Skeletal muscle cell (primary cell): Measurements from ENCODE around the gene RSPRY1.
A peak's percentile ranks its signal among the peaks of the same experiment; 100 is the strongest.
"Not testable (repeated sequence)": the region's sequence is repeated elsewhere in the genome, so short reads cannot be mapped to it uniquely, and the experiment has no call there.

ENCODE experiments used
- DNase-seq: peaks from one replicate; pipeline ENCODE4 v3.0.0-alpha.2; 2010; ENCODE audit warnings: low read depth
- H3K4me3 ChIP-seq: 2 replicates; pipeline ENCODE4 v1.5.1; 2011; ENCODE audit warnings: low read depth, mild to moderate bottlenecking, control low read depth, low read length, moderate library complexity

Gene RSPRY1

GRCh38 chr16:57265850-57266530 lies 79.9 kb downstream of the RSPRY1 start:
- DNase-seq: no peak
- no peak overlapping the region for H3K4me3 ChIP-seq

DNA sequence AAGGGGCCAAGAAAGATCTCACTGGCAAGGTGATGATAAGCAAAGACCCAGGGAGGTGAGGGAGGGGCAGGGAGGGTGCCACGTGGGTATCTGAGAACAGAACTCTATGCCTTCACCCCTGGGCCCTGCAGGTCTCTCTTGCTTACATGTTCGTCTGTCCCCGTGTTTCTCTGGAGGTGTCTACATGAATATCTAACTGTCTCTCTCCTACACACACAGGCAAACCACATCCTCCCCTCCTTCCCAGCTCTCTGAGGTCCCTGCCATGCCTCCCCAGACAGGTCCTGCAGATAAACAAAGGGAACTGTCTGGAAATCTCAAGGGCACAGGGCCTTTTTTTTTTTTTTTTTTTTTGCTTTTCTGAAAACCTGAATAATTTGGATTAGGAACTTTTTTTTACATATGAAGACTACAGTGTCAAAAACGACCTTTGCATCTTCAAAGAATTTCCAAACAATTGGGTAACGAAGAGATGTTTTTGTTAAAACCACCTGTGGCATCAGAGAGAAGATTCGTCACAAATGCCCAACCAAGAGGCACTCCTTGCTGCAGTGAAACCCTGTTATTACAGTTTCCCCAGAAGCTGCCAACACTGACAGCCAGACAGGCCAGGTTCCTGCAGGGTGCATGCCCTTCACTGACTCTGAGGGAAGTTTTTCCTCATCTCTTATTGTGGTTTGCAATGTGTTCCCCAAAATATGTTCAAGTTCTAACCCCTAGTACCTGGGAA lies 80.6 kb downstream of the RSPRY1 start:
- no peak overlapping the region for H3K4me3 ChIP-seq
- no peak for DNase-seq

GRCh38 chr16:57267343-57267742 lies 81.2 kb downstream of the RSPRY1 start:
- not testable (repeated sequence) for H3K4me3 ChIP-seq, DNase-seq

DNA sequence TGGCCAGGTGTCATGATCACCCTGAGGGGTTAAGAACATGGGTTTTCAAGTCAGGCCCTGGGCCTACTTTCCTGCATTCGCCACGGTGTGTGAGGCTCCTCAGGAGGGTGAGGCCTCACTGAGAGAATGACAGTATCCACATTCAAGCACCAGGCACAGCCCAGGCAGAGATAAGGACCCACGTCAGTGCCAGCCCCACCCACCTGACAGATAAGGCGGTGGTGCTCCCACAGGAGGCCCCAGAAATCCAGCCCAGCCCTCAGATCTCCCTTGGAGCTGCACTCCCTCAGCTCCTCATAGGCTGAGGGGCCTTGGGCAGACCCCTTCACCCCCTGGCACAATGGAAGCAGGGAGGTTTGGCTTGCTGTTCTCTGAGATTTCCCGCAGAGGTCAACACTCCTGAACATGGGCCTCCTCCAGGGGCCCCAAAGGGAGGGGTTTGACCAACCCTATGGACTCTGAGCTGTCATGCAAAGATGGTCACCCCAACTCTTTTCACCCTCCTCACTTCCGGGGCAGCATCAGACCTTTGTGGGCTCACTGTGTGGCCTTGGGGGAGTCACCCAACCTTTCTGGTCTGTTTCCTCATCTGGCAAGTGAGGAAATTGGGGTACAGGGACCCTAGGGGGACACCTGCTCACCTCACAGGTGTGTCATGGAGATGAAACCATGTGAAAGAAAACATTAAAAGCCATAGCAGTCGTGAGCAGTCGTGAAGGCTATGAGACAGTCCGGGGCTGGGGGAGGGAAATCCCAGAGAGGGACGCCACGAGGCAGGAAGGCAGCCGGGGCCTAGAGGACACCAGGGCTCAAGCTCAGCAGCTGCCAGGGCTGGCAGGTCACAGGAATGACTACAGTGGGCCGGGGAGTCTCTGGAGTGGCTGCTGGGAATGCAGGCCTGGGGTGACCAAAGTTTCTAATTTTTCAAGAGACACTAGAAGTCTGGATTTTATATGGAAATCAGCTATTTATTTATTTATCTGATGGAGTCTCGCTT lies 83.0 kb downstream of the RSPRY1 start:
- no peak for DNase-seq

GRCh38 chr16:57270221-57271062 lies 84.3 kb downstream of the RSPRY1 start:
- no peak for DNase-seq
- H3K4me3 ChIP-seq: no peak overlapping the region

More for the DNA sequence above, 83.0 kb downstream of the RSPRY1 start:
- H3K4me3 ChIP-seq: no peak overlapping the region

GRCh38 chr16:57271063-57271345 lies 84.9 kb downstream of the RSPRY1 start:
- no peak overlapping the region for H3K4me3 ChIP-seq
- no peak for DNase-seq

DNA sequence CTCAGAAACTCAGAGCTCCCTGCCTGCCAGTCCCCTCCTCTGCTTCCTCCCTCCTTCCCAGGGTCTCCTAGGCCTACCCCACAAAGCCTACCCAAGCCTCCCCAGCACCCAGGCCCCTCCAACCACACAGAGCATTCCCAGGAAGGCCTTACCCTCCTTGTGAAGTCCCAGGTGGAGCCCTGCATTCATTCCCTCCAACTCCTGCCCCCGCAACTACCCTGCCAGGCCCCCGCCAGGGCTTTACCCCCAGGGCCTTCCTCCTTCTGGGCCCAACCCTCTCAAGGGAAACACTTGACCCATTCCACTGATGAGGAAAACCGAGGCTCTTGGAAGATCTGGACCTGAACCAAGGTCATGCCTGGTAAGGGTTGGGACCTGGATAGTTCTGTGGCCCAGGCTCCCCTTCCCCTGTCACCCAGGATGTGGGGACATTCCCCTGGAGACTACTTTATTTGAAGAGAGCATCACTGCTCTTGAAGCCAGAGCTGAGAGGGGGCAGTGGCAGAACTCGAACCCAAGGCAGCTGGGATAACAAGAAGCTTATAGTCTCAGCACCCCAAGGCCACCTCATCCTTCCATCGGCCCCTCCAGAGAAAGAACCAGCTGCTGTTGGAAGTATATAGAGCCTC lies 85.9 kb downstream of the RSPRY1 start:
- no peak overlapping the region for H3K4me3 ChIP-seq
- no peak for DNase-seq

DNA sequence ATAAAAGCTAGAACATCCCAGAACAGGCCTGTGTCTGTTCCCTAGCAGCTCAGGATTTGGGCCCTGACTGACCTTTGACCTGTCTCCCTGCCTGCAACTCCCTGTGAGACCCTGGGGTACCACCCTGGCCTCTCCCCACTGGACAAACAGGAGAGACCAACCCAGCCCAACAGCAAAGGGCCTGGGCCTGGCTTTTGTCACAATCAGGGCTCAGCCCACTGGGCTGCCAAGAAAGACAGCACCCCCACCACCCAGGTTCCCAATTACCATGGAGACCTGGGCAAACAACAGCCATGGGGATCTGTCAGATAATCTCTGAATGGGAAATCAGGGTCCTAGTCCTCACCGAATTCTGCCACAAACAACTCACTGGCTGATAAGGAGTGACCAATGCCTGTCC lies 87.2 kb downstream of the RSPRY1 start:
- no peak for DNase-seq
- H3K4me3 ChIP-seq: no peak overlapping the region

- DNase-seq: no peak
- no peak overlapping the region for H3K4me3 ChIP-seq
Observed at GRCh38 chr16:57273826-57274225, 87.7 kb downstream of the RSPRY1 start.

GRCh38 chr16:57275946-57276345 lies 89.8 kb downstream of the RSPRY1 start:
- not testable (repeated sequence) for H3K4me3 ChIP-seq, DNase-seq

GRCh38 chr16:57276596-57276995 lies 90.5 kb downstream of the RSPRY1 start:
- H3K4me3 ChIP-seq: no peak overlapping the region
- DNase-seq: no peak

- DNase-seq: peak; percentile 9
Observed at GRCh38 chr16:57277586-57277985, 91.5 kb downstream of the RSPRY1 start.

DNA sequence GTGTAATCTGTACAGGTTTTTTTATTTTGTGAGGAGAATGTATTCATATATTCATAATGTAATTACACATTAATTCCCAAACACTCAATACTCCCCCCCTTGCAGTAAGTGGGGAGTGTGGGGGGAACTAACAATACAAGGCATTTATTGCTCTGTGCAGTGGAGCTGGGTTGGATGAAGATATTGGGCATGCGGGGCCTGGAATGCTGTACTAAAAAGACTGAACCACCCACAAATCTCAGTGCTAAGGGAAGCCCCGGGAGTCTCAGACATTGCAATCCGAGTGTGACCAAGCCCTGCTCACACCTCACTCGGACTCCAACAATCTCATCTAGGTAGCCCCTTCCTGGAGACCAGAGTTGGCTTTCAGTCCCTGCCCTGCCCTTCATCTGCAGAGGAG lies 92.4 kb downstream of the RSPRY1 start:
- DNase-seq: no peak
- no peak overlapping the region for H3K4me3 ChIP-seq

More at GRCh38 chr16:57277586-57277985, 91.5 kb downstream of the RSPRY1 start:
- no peak overlapping the region for H3K4me3 ChIP-seq

- no peak for DNase-seq
- H3K4me3 ChIP-seq: no peak overlapping the region
Observed at GRCh38 chr16:57279780-57280638, 93.9 kb downstream of the RSPRY1 start.

- no peak for DNase-seq
- no peak overlapping the region for H3K4me3 ChIP-seq
Observed at GRCh38 chr16:57281791-57282190, 95.7 kb downstream of the RSPRY1 start.

DNA sequence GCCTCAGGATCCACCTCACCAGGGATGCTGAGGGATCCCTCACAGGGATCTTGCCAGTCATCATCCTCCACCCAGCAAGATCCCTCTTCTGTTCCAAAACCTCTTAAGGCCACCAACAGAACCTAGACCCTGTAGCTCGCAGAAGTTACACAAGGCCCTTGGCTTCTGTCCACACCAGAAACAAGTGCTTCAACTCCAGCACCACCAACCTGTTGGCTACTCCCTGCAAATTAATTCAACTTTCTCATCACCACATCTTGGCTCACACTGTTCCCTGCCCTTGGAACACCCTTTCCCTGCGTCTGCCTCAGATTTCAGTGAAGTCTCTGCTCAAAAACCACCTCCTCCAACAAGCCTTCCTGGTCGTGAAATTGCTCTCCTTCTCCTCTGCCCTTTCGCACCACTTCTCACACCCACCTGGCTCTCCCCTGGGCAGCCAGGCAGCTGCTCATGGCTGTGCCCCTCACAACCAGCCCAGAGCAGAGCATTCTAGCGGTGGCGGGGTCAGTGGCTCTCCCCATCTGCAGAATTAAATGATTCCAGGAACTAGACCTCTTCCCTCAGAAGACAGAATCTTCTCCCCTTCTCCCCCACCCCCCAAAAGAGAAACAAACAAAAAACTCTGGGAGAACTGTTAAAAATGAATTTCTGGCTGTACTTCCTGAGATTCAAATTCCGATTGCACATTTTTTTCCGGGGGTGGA lies 96.5 kb downstream of the RSPRY1 start:
- no peak overlapping the region for H3K4me3 ChIP-seq
- DNase-seq: no peak

DNA sequence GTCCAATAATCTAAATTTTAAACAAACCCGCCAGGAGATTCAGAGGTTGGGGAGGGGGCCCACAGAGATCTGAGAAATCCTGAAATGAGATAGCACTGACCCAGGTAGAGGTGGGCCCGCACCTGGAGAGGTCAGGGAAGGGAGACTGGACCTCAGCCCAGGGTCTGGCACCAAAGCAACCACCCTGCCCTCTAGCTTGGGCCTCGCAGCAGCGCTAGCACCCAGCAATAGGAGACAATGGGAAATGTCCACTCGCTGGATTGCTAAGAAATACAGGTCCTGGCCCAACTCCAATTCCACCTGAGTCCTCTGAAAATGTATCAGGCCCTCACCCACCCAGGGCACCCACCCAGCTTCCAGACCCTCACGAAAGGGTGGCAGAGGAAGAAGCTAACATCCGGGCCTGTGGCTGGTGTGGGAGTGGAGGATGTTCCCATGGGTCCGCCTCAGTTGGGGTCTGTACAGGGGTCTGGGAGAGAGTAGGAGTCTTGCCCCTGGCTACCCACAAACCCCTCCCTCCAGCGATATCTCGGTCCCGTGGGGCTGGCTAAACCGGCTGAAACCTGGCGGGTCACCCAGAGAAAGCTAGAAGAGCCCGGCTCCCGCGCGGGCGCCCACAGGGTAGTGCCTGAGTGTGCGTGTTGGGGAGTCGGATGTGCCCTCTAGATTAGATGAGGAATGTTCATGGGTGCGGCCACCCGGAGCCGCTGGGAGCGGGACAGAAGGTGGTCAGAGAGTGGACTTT lies 97.3 kb downstream of the RSPRY1 start:
- DNase-seq: no peak
- no peak overlapping the region for H3K4me3 ChIP-seq
